Jurkat, Clone E6-1 (cell line): ENCODE measurements around the gene FAM13A.
A peak's percentile ranks its signal among the peaks of the same experiment; 100 is the strongest.

ENCODE experiments used
- DNase-seq: peaks from one replicate; pipeline ENCODE4 v3.0.0-alpha.2; 2011; ENCODE audit warnings: low read depth, low spot score
- H3K4me3 ChIP-seq: 2 replicates; pipeline ENCODE4 v1.5.1; 2011; ENCODE audit warnings: mild to moderate bottlenecking, low read length, control low read depth, moderate library complexity

Gene FAM13A

GRCh38 chr4:88803600-88804096 lies 253.3 kb downstream of the FAM13A start:
- no peak for DNase-seq
- no peak overlapping the region for H3K4me3 ChIP-seq

DNA sequence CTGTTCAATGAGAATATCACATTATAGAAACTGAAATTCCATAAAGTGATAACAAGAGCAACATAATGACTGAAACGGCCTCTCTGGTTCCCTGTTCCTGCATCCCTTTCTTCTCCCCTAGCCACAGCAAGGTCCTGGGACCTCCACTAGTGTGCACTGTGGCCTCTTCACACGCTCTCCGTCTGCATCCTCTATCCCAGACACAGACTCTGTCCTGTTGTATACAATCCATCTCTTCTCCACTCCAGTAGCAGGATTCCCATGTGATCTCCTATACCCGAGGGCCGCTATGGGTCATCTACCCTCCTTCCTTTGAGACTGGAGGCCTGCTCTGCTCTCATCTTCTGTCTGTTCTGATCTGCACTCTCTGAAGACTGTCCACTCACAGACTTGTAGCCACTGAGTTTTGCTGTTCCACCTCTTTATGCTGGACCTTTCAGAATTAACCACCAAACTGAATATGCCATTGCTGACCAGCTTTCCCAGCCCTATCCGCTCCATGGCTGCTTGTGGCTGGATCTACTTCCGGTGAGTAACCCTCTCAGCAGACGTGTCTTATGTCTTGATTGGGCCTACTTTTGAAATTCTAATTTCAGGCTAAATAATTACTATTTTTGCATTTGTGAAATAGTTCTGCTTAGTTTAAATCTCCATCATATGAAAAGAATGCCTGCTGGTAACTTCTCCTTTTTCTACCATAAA lies 254.2 kb downstream of the FAM13A start:
- DNase-seq, result no peak
- H3K4me3 ChIP-seq, result no peak overlapping the region

GRCh38 chr4:88802138-88802537 lies 254.8 kb downstream of the FAM13A start:
- DNase-seq, result no peak
- H3K4me3 ChIP-seq, result no peak overlapping the region

DNA sequence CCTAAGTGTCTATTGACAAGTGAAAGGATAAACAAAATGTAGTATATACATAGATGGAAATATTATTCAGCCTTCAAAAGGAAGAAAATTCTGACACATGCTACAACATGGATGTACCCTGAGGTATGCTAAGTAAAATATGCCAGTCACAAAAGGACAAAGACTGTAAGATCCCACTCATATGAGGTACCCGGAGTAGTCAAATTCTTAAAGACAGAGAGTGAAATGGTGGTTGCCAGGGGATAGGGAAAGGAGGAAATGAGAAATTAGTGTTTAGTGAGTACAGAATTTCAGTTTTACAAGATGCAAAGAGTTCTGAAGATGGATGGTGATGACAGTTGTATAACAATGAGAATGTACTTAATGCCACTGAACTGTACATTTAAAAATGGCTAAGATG lies 257.1 kb downstream of the FAM13A start:
- H3K4me3 ChIP-seq, result no peak overlapping the region
- no peak for DNase-seq

GRCh38 chr4:88797725-88798124 lies 259.3 kb downstream of the FAM13A start:
- H3K4me3 ChIP-seq, result no peak overlapping the region
- DNase-seq, result no peak

- H3K4me3 ChIP-seq, result no peak overlapping the region
- no peak for DNase-seq
These were observed 260.4 kb downstream of the FAM13A start for GRCh38 chr4:88796545-88796944.

GRCh38 chr4:88794952-88795351 lies 262.0 kb downstream of the FAM13A start:
- no peak overlapping the region for H3K4me3 ChIP-seq
- no peak for DNase-seq

DNA sequence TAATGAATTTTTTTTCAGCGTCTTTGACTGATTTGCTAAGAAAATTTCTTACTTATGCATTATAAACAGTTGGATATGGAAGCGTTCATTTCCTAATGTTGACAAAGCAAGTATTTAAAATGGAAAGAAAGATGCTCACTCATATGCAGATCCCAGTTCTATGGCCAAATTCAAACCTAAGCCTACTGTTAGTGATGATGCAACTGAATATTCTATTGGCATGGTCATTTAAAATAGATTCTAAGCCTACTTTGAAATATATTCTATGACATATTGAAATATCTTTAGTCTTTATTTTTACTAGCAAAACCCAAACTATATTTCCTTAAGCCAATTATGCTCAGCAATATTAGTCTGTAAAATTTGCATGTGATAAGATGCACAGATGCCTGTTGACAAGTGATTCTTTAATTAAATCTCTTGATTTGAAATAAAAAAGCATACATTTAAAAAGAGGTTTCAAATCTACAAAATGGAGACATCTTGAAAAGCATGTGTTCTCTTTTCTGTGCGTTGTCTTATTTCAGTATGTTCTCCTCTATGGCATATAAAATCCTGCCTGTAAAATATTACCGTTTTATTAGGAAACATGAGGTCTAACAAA lies 262.8 kb downstream of the FAM13A start:
- no peak overlapping the region for H3K4me3 ChIP-seq
- no peak for DNase-seq

- no peak overlapping the region for H3K4me3 ChIP-seq
- no peak for DNase-seq
These were observed 263.5 kb downstream of the FAM13A start for GRCh38 chr4:88793475-88793874.

GRCh38 chr4:88792821-88793220 lies 264.2 kb downstream of the FAM13A start:
- no peak overlapping the region for H3K4me3 ChIP-seq
- DNase-seq, result no peak

GRCh38 chr4:88792268-88792781 lies 264.7 kb downstream of the FAM13A start:
- DNase-seq, result no peak
- H3K4me3 ChIP-seq, result no peak overlapping the region

DNA sequence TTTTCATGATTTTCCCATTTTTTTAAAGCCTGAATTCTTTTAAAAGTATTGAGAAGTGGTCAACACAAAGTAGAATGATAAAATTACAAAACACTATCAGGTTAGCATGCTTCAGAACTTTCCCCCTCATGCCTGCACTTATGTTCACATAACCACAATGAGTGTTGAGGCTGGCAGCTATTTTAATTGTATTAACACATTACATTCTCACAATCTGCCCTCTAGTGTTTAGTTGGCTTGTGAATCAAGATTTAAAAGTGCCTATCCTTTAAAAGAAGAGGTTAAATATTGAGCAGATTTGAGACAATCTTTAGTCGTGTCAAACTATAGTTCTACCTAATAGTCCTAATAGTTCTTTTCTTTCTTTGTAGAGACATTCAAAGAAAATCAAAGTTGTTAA lies 265.7 kb downstream of the FAM13A start:
- peak; percentile 44 for DNase-seq
- no peak overlapping the region for H3K4me3 ChIP-seq

DNA sequence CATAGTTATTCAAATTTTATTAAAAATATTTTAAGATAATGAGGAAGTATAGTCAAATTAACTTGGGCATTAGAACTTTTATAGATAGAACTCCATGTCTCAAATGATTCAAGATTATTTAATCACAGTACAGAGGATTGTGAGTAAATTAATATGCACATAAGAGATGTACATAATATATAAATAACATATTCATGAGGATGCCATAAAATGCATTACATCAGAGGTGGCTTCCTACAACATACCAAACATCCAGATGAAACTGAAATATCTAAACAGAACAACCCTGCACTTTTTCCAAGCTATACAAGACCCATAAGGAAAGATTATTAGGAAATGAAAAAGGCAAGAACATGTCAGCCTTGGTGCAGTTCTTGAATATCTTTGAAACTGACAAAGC lies 268.1 kb downstream of the FAM13A start:
- no peak for DNase-seq
- H3K4me3 ChIP-seq, result no peak overlapping the region

DNA sequence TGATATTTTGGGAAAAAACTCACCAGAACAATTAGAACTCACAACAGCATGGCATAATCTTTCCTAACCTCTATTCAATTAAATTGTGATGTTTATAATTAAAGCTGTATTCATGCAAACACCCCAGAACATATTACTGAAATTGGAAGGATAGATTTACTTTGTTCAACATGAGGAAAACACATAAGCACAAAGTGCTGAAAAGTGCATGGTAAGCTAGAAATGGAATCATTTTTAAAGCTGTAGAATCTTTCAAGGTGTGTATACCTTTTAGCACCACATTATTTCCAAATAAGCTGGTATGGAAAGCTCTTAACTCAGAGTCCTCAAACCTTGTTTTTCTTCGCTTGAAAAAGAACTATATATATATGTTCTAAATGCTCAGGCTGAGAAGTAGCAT lies 268.6 kb downstream of the FAM13A start:
- DNase-seq, result no peak
- no peak overlapping the region for H3K4me3 ChIP-seq

DNA sequence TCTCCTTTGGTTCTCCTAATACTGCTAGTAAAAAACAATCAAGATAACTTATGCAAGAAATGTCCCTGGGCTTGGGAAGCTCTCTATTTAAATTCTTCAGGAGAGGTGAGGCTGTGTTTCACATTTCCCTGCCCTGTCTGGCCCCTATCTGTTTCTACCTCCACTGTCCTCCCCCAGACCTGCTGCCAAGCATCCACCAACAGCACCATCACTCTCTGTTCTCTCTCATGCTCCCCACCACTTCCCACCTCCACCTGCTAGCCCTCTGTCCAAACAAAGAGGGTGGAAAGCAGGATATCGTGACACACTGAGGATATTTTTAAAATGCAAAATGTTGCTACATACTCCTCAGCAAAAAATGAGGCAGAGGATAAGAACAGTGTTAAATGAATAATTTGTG lies 271.0 kb downstream of the FAM13A start:
- no peak for DNase-seq
- H3K4me3 ChIP-seq, result no peak overlapping the region

DNA sequence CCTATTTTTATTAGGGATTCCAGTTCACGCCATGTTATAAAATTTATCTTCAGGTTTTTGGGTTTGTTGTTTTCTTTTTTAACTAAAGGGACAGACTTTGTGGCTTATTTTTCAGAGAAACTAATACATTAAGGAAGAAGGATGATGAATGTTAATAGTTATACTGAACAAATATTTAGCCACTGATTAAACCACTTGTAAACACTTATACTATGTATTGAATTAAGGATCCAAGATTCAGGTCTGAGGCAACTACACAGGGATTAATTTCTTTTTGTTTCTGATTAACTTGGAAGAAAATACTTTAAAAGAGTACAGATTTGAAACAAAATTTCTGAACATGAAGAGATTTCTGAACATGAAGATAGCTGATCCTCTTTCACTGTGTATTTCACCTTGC lies 276.6 kb downstream of the FAM13A start:
- DNase-seq, result no peak
- no peak overlapping the region for H3K4me3 ChIP-seq

DNA sequence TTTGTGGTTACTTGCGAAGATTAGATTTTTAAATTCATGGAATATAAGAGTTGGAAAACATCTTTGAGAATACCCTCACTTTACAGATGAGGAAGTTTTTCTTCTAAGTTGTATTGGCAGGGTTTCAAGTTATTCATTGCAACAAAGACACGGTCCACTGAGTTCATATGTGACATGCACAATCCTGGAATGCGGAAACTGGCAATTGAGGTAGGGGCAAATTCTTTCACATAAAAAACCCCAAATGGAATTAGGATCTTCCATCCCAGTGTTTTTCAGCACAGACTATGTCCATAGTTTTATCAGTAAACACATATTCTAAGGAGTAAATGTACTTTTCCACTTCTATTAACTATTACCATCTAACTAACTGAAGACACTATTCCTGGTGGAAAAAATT lies 277.6 kb downstream of the FAM13A start:
- DNase-seq, result no peak
- no peak overlapping the region for H3K4me3 ChIP-seq

DNA sequence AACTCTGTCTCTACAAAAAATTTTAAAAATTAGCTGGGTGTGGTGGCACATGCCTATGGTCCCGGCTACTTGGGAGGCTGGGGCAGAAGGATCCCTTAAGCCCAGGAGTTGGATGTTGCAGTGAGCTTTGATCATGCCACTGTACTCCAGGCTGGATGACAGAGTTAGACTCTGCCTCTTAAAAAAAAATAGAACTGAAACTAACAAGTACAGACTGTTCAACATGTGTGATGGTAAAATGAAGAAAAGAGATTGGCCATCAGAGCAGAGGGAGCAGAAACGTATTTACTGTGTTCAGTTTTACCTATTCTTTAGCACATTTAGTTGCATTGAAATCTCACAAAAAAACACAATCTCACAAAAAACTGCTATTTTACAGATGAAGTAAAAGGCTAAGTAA lies 281.5 kb downstream of the FAM13A start:
- H3K4me3 ChIP-seq, result no peak overlapping the region
- no peak for DNase-seq

- H3K4me3 ChIP-seq, result no peak overlapping the region
- DNase-seq, result no peak
These were observed 282.0 kb downstream of the FAM13A start for GRCh38 chr4:88775026-88775425.

DNA sequence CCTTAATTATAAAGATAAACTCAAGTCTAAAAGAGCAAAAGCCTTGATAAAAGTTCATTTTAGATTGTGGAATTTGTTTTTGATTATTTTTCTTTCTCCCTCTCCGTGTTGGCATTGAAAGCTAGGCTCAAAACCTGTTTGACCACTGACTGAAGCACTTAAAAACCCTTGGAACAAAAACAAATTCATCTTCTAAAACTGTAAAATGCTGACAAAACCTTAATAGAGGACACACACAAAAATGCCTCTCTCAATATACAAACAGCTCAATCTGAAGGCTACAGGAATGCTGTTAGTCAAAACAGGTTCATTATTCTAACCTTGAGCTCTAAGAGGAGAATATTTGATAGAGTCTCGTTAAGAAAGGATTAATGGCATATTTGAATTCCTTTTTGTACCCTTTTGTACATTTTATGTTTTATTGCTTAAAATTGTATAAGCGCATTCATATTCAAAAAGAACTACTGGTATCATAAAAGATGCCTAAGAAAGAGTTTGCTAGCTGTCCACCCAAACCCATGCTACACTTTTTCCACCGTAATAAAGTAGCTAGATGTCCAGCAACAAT lies 285.0 kb downstream of the FAM13A start:
- no peak overlapping the region for H3K4me3 ChIP-seq
- DNase-seq, result no peak
